HG03045 (cell line): ENCODE measurements around the gene BHLHA15.

Experiments
- ATAC-seq: cut with Tn5 transposase; IDR thresholded peaks from one replicate; pipeline ENCODE4 v1.9.1; 2021; ENCODE audit warnings: mild to moderate bottlenecking, moderate library complexity; ENCODE audit not compliant: unreplicated experiment

BHLHA15 gene

GRCh38 chr7:98186452-98187137, 24.6 kb upstream of the BHLHA15 start:
- no peak for ATAC-seq

GRCh38 chr7:98187138-98187502, 24.1 kb upstream of the BHLHA15 start:
- no peak for ATAC-seq

GRCh38 chr7:98189559-98189958, 21.7 kb upstream of the BHLHA15 start:
- ATAC-seq: no peak

GRCh38 chr7:98191668-98192431, 19.4 kb upstream of the BHLHA15 start:
- no peak for ATAC-seq

GRCh38 chr7:98192781-98193457, 18.3 kb upstream of the BHLHA15 start:
- no peak for ATAC-seq

- no peak for ATAC-seq
Measured at GRCh38 chr7:98193474-98194180, 17.6 kb upstream of the BHLHA15 start.

GRCh38 chr7:98194186-98194585, 17.1 kb upstream of the BHLHA15 start:
- ATAC-seq: no peak

- ATAC-seq: no peak
Measured at GRCh38 chr7:98194672-98195457, 16.4 kb upstream of the BHLHA15 start.

GRCh38 chr7:98196706-98197605, 14.3 kb upstream of the BHLHA15 start:
- ATAC-seq: no peak

- no peak for ATAC-seq
Measured at GRCh38 chr7:98199131-98199530, 12.1 kb upstream of the BHLHA15 start.

- peak; percentile 32 for ATAC-seq
Measured at GRCh38 chr7:98200364-98200763, 10.9 kb upstream of the BHLHA15 start.

- peak; percentile 92 for ATAC-seq
Measured at GRCh38 chr7:98202367-98203195, 8.7 kb upstream of the BHLHA15 start.

- peak; percentile 42 for ATAC-seq
Measured at GRCh38 chr7:98203261-98203963, 7.8 kb upstream of the BHLHA15 start.

- ATAC-seq: no peak
Measured at GRCh38 chr7:98203964-98204605, 7.2 kb upstream of the BHLHA15 start.

- ATAC-seq: no peak
Measured at GRCh38 chr7:98204670-98205069, 6.6 kb upstream of the BHLHA15 start.

- no peak for ATAC-seq
Measured at GRCh38 chr7:98205162-98205845, 5.9 kb upstream of the BHLHA15 start.
